ENCODE results near the gene TBC1D14.

The TBC1D14 gene, protein sequence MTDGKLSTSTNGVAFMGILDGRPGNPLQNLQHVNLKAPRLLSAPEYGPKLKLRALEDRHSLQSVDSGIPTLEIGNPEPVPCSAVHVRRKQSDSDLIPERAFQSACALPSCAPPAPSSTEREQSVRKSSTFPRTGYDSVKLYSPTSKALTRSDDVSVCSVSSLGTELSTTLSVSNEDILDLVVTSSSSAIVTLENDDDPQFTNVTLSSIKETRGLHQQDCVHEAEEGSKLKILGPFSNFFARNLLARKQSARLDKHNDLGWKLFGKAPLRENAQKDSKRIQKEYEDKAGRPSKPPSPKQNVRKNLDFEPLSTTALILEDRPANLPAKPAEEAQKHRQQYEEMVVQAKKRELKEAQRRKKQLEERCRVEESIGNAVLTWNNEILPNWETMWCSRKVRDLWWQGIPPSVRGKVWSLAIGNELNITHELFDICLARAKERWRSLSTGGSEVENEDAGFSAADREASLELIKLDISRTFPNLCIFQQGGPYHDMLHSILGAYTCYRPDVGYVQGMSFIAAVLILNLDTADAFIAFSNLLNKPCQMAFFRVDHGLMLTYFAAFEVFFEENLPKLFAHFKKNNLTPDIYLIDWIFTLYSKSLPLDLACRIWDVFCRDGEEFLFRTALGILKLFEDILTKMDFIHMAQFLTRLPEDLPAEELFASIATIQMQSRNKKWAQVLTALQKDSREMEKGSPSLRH

DNA sequence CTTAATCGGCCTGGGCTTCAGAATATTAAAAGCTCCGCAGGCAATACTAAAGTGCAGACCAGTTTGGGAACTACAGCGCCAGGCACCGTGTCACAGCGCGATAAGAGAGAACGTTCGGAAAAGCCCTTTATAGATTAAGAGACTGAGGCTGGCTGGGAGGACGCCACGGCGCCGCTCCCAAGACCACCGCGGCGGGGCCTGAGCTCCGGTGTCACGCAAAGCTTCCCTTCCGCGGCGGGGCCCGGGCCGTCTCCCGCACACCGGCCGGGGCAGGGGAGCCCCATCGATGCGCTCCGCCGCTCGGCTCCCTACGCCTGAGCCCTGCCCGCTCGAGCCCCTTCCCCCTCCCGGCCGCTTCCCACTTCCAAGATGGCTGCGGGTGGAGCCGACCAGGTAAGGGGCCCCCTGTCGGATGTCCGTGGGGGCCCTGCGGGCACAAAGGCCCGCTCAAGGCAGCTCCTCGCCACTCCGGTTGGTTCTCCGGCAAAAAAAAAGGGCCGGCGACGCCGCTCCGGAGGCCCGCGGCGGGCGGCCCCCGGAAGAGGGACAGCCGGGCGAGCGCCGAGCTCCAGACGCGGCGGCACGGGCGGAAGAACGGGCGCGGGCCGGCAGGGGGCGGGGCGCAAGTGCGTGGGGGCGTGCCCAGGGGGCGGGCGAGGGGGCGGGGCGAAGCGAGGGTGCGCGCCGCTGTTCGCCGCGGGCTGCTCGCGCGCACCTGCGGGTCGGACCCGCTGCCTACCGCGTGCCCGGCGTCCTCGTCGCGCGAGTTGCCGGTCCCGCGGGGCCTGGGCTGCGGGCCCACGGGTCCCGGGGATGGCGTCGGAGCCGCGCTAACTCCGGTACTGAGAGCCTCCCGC is at the start of gene TBC1D14:
Gene TBC1D14 (plus strand): TSS at position 714 of the 857 bp plus-strand sequence. CDS start 13,564 bp downstream, outside the sequence.
- H3K27ac ChIP-seq, result peak within 1 kb of the TSS; percentile 92 to 97
- H3K4me3 ChIP-seq, result peak within 1 kb of the TSS; percentile 78
- TF ChIP-seq, protein P1, sequence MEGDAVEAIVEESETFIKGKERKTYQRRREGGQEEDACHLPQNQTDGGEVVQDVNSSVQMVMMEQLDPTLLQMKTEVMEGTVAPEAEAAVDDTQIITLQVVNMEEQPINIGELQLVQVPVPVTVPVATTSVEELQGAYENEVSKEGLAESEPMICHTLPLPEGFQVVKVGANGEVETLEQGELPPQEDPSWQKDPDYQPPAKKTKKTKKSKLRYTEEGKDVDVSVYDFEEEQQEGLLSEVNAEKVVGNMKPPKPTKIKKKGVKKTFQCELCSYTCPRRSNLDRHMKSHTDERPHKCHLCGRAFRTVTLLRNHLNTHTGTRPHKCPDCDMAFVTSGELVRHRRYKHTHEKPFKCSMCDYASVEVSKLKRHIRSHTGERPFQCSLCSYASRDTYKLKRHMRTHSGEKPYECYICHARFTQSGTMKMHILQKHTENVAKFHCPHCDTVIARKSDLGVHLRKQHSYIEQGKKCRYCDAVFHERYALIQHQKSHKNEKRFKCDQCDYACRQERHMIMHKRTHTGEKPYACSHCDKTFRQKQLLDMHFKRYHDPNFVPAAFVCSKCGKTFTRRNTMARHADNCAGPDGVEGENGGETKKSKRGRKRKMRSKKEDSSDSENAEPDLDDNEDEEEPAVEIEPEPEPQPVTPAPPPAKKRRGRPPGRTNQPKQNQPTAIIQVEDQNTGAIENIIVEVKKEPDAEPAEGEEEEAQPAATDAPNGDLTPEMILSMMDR (IDR thresholded peaks at IDR 0.05), result no peak
- DNase-seq (ENCODE audit: low spot score), result peak; percentile 92

DNA sequence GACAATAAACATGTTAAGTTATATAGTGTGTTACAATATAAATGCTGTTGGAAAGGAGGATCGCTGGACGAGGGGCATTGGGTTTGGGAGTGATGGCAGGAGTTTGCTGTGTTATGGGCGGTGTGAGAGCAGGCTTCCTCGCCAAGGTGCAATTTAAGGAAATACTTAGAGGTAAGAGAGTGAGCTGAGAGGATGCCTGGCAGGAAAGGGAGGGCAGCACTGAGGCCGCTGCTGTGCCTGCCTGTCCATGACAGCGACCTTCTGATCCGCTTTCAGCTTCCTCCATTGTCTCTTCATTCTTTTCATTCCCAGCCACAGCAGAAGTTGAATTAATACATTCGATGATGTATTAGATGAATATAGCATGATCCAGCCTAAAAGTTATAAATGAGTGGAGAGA is 41.2 kb upstream of the TBC1D14 start:
- Histone ChIP-seq H3K27ac (no peak overlapping the region), H3K4me3 (no peak overlapping the region)
- TF ChIP-seq, protein P1 (IDR thresholded peaks at IDR 0.05), result no peak
- no peak for DNase-seq (ENCODE audit: low spot score)

DNA sequence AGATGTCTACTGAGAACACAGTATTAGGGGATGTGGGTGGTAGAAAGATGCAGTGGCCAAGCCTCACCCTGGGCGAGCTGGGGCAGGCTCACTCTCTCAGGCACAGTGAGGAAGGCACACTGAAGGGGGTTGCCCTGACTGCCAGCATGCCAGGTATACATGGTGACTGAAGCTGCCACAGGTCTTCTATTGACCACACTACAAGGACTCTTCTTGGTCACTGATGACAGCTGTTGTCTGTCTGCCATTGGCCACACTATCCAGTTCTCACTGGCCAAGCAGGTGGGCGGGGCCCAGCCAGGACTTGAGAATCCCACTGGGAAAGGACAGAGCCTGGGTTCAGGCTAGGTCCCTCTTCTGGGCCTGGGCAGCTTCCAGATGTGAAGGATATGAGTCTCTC is 39.7 kb upstream of the TBC1D14 start:
- no peak overlapping the region for H3K27ac ChIP-seq
- TF ChIP-seq, protein P1 (IDR thresholded peaks at IDR 0.05), result no peak
- no peak for DNase-seq (ENCODE audit: low spot score)
- H3K4me3 ChIP-seq, result no peak overlapping the region

DNA sequence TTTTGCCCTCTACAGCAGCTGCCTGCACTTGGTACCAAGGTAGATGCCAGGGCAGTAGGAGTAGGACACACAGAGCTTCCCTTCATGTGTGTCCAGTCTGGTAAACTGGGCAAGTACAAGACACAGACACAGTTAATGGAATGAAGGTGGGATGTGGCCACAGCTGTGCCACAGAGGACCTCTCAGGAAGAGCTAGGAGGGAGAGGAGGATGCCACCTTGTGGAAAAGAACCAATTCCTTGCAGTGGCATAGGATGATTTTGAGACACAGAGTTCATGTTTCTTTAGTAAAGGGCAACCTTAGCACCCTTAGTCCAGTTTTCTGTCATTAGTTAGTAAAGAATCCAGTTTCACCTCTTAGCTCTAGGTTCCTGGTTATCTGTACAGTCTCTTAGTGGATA is 36.3 kb upstream of the TBC1D14 start:
- TF ChIP-seq, protein P1 (IDR thresholded peaks at IDR 0.05), result no peak
- H3K27ac ChIP-seq, result no peak overlapping the region
- no peak for DNase-seq (ENCODE audit: low spot score)
- H3K4me3 ChIP-seq, result no peak overlapping the region

GRCh38 chr4:6873792-6874461 is 35.7 kb upstream of the TBC1D14 start:
- Histone ChIP-seq H3K4me3 (no peak overlapping the region), H3K27ac (no peak overlapping the region)
- TF ChIP-seq, protein P1 (IDR thresholded peaks at IDR 0.05), result peak; percentile 52
- no peak for DNase-seq (ENCODE audit: low spot score)

DNA sequence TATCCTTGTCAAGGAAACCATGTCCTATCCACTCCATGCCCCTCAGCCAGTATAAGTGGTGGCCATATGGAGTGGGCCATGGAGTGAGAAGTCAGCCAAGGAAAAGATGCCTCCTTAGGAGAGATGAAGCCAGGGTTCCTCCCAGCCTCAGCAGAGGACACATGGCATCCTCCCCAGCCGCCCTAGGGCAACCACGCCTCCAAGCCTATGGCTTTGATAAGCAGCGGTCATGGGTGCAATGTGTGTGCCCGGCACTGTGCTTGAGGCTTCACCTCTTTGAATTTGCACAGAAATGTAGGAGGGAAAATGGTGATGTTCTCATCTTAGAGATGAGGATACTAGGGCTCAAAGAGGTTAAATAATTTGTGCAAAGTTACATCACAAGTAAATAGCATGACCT is 34.6 kb upstream of the TBC1D14 start:
- no peak for DNase-seq (ENCODE audit: low spot score)
- Histone ChIP-seq H3K4me3 (no peak overlapping the region), H3K27ac (no peak overlapping the region)
- TF ChIP-seq, protein P1 (IDR thresholded peaks at IDR 0.05), result no peak
